SH-SY5Y (cell line): ENCODE measurements around the gene CHGA.

Experiments used
- GATA2 ChIP-seq: IDR thresholded peaks from 2 replicates; pipeline ENCODE4 v1.6.1; 2011; ENCODE audit warnings: mild to moderate bottlenecking, low read depth, low read length
- GATA3 ChIP-seq: IDR thresholded peaks from 2 replicates; pipeline ENCODE4 v1.6.1; 2011; ENCODE audit warnings: low read depth, mild to moderate bottlenecking, low read length, moderate library complexity

Gene CHGA, protein sequence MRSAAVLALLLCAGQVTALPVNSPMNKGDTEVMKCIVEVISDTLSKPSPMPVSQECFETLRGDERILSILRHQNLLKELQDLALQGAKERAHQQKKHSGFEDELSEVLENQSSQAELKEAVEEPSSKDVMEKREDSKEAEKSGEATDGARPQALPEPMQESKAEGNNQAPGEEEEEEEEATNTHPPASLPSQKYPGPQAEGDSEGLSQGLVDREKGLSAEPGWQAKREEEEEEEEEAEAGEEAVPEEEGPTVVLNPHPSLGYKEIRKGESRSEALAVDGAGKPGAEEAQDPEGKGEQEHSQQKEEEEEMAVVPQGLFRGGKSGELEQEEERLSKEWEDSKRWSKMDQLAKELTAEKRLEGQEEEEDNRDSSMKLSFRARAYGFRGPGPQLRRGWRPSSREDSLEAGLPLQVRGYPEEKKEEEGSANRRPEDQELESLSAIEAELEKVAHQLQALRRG

DNA sequence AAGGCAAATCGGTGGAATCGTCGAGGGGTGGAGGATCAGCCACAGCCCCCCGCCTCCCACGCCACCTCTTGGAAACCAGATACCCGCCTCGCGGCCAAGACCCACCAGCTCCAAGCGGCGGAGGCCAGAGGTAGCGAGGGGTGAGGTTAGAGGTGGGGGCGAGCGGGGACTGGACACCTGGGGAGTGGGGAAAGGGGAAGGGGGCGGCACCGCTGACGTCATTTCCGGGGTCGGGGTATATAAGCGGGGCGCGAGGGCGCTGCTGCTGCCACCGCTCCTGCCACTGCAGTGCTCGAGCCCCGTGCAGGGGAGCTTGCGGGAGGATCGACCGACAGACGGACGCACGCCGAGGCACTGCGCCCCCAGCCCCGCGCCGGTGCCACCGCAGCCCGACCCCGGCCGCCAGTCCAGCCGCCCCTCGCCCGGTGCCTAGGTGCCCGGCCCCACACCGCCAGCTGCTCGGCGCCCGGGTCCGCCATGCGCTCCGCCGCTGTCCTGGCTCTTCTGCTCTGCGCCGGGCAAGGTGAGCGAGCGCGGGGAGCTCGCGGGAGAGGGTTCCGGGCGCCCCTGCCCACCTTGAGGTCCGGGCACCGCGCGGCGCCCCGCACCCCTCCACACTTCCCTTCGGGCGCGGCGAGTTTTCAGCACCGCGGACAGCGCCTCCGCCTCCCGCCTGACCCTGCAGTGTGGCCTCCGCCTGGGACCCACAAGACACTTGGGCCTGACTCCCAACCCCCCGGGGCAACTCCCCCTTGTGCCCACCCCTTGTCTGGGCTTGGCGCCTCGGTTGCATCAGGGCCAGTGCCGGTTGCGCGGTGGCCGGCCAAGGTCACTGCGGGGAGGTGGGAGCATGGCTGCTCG is at the start of gene CHGA:
CHGA (plus strand) TSS at position 268 of the 861 bp plus-strand sequence; CDS start at position 478, 210 bp downstream.
- no peak for TF ChIP-seq GATA3
- TF ChIP-seq GATA2, result no peak

DNA sequence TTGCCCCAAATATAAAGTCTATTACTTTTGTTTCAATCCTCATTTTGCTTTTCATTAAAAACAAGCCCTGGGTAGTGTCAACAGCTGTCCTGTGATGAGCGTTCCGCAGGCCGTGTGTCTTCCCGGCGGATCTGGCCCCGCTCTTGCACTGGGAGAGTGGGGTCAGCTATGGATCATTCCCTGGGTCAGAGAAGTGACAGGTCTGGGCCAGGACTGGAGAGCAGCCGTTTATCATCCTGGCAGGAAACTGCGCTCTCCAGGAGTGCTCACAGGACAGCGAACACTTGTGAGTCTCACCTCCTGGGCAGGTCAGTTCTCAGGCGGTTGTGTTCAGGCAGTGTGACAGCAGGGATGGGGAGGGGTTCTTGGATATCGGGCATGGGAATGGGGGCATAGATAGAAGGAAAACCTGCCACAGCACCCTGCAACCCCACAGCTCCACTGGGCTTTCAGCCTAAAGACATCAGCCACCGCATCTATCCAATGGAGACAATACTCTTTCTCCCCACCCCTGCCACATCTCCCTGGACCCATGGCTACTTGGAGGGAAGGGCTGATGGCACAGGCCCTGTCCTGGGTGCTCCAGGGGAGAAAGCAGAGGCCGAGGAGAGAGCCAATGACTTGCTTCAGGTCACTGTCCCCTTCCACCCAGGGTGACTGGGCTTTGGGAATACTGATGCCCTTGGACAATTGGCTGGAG is 47.8 kb upstream of the CHGA start:
- no peak for TF ChIP-seq GATA3

DNA sequence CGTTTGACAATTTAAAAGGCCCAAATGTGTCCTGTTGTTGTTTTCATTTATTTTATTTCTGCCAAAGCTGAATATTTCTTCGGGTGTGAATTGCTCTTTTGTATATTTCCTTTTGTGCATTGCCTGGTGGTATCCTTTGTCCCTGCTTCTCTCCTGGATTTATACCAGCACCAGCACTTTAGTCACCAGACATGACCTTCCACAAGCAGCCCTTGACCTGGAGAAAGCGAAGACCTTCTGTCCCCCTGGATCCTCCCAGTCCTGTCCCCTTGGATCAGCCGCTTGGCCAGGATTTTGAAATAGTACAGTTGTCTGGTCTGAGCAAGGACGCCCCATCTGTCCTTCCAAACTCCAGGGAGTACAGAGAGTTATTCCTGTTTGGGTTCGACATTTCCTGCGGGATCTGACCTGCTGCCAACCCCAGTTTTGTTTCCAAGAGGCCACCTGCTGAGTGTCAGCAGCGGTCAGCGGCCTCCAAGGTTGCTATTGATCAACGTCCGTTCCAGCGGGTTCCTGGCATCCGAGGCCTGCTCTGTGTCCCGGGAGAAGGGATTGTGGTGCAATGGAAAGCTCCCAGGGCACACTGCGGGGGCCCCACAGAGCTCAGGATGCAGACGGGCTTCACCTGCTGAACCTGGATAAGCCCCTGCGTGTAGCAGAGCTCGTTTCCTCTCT is 45.1 kb upstream of the CHGA start:
- no peak for TF ChIP-seq GATA3
- TF ChIP-seq GATA2, result no peak

DNA sequence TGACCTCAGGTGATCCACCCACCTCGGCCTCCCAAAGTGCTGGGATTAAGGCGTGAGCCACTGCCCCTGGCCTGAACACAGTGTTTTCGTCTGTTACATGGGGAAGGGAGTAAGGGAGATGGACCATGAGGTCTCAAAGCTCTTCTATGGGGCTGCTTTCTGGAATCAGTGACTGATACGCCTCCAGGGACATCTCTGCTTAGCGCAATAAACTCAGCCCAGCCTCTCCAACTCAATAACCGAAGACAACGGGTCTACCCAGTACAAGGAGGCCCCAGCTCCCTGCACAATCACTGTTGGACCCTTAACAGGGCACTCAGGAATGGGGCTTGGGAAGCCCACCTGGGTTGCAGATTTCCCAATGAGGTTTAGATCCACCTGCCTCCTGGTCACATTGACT is 42.6 kb upstream of the CHGA start:
- TF ChIP-seq GATA2, result no peak
- TF ChIP-seq GATA3, result no peak

DNA sequence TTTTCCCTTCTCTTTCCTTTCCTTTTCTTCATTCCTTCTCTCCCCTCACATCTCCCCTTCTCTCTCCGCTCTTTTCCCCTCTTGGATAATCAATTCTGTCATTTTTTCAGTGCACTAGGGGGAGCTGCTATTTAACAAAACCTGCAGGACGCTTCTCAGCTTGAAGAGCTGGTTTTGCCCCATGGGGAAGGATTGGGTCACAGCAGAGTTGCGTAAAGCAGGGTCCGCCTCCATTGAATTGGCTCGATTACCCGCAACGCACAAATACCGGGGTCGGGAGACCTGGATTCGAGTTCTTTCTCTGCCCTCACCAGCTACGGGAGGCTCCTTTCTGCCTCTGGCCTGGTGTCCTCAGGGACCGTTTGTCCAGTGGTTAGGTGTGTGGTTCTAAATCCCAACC is 42.1 kb upstream of the CHGA start:
- no peak for TF ChIP-seq GATA2

DNA sequence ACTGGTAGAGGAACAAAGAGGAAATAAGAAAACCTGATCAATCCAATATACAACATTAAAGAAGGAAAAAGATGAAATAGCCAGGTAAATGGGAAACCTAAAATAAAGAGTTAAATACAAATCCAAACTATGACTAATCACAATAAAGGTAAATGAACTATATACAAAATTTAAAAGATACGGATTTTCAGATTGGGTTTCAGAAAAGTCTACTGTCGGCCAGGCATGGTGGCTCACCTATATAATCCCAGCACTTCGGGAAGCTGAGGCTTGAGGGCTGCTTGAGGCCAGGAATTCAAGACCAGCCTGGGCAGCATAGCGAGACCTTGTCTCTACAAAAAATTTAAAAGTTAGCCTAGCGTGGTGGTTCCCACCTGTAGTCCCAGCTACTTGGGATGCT is 39.9 kb upstream of the CHGA start:
- no peak for TF ChIP-seq GATA3
- TF ChIP-seq GATA2, result no peak

DNA sequence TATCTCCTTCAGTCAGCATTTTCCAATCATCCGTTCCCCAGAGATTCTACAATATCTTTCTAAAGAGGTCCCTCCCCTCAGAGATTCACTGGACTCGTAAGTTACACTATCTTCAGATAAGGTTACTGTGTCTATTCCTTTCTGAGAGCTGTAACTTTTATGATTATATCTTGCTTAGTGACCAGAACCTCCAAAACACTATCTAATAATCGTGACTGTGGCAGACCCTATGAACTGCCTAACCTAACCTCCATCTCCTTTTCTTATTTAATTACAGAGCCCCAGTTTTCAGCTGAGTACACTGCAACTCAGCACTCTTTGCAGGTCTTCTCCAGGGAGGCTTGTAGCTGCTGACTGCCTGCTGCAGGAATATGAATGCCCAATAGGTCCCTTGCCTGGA is 38.5 kb upstream of the CHGA start:
- TF ChIP-seq GATA3 (0 out of 2 replicates have a peak, but pooled peaks have one; percentile 22), GATA2 (0 out of 2 replicates have a peak, but pooled peaks have one; percentile 14)

DNA sequence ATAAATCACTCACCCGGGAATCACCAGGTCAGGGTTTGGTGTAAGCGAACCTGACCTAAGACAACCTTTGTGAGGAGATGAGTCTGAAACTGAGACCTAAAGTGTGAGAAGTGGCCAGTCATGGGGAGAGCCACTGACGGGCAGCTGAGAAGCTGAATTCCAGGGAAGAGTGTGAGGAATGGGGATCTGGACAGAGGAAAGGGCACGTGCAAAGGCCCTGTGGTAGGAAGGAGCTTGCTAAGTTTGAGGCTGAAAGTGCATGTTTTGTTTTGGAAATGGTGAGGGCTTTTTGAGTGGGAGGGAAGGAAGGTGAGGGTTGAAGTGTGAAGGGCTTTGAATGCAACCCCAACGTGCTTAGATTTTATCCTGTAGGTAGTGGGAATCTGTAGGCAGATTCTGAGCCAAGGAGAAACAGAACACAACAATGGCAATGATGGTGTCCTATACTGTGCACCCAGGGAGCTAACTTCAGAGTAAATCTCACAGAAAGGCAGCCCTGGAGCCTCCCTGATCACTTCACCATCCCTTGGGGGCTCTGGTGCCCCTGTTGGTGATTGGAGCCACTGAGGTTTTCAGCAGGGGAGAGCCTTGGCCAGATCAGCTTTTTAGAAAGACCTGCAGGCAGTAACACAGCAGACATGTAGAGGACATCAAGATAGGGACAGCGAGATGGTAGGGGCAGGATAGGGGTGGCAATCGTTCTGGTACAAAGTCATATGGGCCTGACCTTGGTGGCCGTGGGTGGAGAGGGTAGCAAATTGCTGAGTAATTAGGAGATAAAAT is 37.5 kb upstream of the CHGA start:
- TF ChIP-seq GATA3 (no peak; the same call in 1 of the 2 replicates), GATA2 (peak; percentile 79)

DNA sequence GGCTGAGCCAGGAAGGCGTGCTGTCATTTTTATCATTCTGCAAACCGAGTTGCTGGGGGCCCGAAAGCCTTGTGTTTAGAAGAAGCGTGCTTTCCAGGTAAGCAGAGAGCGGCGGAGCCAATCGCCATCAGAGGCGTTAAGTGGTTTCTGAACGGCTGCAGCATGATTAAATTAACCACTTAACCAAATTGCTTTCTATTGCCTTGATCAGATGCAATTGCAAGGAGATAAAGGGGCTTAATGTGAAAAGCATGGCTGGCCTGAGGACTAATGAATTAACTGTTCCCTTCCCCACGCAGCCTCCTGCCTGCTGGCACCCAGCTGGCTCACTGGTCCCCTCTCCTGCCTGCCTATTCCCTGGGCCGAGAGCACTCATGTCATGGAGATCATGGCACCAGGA is 36.6 kb upstream of the CHGA start:
- TF ChIP-seq GATA2 (peak; percentile 98), GATA3 (peak; percentile 96)

DNA sequence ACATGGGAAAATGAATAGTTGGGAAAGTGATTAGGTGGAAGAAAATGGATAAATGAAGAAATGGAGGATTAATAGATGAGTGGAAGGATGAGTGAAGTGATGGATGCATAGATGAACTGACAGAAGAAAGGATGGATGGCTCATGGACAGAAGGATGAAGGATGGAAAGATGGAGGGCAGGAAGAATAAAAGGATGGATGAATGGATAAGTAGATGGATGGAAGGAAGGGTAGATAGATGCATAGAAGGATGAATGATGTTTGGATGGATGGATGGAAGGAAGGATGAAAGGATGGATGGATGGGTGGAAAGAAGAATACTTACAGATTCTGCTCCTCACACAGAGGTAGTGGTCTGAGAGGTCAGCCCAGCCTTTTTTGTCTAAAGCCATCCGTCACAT is 35.8 kb upstream of the CHGA start:
- no peak for TF ChIP-seq GATA3
- TF ChIP-seq GATA2, result no peak

DNA sequence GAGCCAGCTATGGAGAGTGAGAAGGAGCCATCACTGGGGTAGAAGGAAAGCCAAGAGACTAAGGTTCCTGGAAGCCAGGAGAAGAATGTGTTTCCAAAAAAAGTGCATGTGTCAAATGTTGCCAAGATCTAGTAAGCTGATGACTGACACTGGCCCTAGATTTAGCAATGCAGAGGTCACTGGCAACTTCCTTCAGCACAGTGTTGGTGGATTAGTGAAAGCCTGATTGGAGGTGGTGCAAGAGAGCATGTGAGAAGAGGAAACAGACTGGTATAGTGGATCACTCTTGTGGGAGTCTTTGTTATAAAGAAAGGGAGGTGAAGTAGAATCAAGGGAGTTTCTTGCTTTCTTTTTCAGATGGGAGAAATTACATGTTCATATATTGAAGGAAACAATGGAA is 34.1 kb upstream of the CHGA start:
- TF ChIP-seq GATA2, result no peak
- no peak for TF ChIP-seq GATA3

DNA sequence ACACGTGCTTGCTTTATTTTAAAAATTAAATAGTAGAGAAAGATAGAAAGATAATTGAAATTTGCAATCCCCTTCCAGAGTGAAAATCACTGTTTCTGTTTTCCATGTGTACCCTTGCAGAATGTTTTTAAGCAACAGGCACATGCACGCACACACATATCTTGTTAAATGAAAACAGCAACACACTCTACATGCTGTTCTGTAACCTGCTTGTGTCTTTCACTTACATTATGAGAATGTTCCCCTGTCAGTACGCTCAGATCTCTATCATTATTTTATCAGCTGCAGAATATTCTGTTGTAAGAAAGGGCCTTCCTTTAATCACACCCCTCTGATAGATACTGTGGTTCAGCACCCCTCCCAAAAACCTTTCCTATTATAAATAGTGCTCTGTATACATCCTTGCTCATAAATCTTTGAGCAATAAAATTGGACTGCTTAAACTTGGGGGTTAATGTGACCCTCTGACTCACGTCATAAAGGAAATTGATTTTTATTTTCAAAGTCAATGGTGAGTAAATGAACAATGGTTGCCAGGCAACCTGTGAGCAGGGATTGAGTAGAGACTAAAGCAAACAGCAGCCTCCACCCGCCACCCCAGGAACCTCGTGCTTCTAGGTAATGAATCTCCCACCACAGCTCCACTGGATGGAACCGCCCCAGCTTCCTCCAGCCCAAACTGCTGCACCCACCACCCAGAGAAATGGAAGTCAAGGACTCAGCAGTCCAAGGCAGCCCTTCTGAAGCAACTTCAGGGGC is 31.9 kb upstream of the CHGA start:
- TF ChIP-seq GATA3 (peak; percentile 82), GATA2 (peak; percentile 60)
